ENCODE measurements around the gene C16orf95.

GRCh38 chr16:87314990-87315420 is 2.2 kb downstream of the C16orf95 start:
- TF ChIP-seq CTCF (IDR thresholded peaks at IDR 0.05), result no peak
- no peak for TF ChIP-seq POLR2AphosphoS5 (IDR thresholded peaks at IDR 0.05)
- TF ChIP-seq POLR2A (IDR thresholded peaks at IDR 0.05), result no peak
